GM06990 (cell line): ENCODE measurements around the gene VSTM2B.

Source experiments
- DNase-seq: peaks from one replicate; pipeline ENCODE4 v3.0.0-alpha.2; 2011; ENCODE audit not compliant: insufficient read length; ENCODE audit errors: extremely low read depth
- H3K27me3 ChIP-seq: replicated peaks from 2 replicates; pipeline ENCODE4 v1.6.0; 2011; ENCODE audit warnings: low read length; ENCODE audit not compliant: control insufficient read depth, insufficient read depth
- H3K36me3 ChIP-seq: 2 replicates; pipeline ENCODE4 v1.5.1; 2011; ENCODE audit warnings: low read length; ENCODE audit not compliant: control insufficient read depth, insufficient read depth
- H3K4me3 ChIP-seq: replicated peaks from 2 replicates; pipeline ENCODE4 v1.5.1; 2011; ENCODE audit warnings: low read depth, mild to moderate bottlenecking, control low read depth, low read length
- TF ChIP-seq, protein P1 (sequence below): IDR thresholded peaks from 2 replicates; pipeline ENCODE4 v1.5.1; 2011; ENCODE audit warnings: low read length, control low read depth, mild to moderate bottlenecking, inconsistent platforms; ENCODE audit not compliant: insufficient read depth, poor library complexity, severe bottlenecking

Gene VSTM2B

DNA sequence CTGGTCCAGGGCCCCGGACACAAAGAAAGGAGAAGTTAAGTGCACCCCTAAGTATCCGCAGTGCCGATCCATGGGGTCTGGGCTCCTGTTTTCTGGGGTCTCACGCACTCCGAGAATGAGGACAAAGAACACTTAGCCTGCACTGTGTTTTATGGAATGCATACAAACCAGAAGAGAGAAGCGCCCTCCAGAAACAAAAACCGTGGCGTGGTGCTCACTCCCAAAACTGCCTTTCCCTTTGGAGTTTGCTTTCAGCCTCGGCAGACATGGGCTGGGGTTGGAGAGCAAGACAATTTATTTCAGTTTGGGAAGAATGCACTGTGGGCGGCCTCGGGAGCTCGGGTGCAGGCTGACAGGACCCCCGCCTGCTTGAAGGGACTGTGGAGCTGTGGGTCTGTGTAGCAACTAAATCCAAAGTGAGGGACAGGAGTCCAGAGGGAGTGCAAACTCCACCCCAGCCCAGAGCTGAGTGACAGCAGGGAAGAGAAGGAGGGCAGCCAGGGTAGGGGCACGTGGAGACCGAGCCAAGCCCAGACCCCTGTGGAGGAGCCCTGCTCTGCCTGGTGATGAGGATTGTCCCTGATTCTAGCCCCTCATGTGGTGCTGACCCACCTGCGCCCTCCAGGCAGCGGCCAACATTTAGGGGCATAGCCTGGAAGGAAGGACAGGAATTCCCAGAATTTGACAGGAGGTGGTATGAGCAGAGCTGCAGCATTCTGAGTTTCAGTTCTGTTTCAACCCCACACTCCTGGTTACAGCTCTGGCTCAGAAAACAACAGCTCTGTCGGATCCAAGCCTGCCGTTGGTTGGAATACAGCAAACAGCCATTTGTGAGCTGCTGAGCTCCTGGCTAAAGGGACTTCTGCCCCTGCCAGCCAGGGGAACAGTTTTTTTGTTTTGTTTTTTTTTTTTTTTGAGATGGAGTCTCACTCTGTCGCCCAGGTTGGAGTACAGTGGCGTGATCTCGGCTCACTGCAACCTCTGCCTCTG is 42.5 kb downstream of the VSTM2B start:
- TF ChIP-seq, protein P1, sequence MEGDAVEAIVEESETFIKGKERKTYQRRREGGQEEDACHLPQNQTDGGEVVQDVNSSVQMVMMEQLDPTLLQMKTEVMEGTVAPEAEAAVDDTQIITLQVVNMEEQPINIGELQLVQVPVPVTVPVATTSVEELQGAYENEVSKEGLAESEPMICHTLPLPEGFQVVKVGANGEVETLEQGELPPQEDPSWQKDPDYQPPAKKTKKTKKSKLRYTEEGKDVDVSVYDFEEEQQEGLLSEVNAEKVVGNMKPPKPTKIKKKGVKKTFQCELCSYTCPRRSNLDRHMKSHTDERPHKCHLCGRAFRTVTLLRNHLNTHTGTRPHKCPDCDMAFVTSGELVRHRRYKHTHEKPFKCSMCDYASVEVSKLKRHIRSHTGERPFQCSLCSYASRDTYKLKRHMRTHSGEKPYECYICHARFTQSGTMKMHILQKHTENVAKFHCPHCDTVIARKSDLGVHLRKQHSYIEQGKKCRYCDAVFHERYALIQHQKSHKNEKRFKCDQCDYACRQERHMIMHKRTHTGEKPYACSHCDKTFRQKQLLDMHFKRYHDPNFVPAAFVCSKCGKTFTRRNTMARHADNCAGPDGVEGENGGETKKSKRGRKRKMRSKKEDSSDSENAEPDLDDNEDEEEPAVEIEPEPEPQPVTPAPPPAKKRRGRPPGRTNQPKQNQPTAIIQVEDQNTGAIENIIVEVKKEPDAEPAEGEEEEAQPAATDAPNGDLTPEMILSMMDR = no peak
- DNase-seq = no peak
- H3K27me3 ChIP-seq = no peaks in the 10 kb centered on the region; the same call in 1 of the 2 replicates
- H3K4me3 ChIP-seq = no peak overlapping the region
- no peaks in the 10 kb centered on the region for H3K36me3 ChIP-seq

DNA sequence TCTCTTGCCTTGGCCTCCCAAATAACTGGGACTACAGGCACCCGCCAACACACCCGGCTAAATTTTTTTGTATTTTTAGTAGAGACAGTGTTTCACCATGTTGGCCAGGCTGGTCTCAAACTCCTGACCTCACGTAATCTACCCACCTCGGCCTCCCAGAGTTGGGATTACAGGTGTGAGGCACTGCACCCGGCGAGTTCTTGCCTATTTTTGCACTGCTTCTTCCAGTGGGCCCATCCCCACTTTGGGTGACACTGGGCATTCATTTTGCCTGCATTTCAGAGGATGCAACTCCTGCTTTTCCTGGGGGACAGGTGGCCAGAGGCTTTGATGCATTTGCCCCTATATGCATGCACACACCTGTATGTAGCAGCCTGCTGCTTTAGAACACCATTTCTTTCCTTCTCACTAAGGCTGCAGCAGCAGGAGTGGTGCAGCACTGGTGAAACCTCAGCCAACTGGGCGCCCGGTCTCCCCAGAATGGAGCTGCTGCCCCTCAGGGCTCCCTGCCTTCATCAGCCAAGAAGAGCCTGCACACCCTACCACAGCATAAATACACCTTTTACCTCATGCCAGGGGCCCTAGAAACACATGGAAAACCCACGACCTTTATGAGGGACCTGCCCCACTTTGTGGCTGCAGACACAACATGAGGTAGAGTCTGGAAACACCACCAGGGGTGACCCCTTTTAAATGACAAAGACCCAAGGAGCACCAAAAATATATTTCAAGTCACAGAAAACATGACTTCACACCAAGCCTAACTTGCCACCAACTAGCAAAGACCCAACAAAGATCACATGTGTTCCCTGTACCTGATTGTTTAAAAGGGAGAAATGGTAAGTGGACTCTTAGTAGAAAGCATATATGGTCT is 43.5 kb downstream of the VSTM2B start:
- no peak for DNase-seq
- TF ChIP-seq, protein P1 = no peak
- Histone ChIP-seq H3K36me3 (no peaks in the 10 kb centered on the region), H3K4me3 (no peak overlapping the region), H3K27me3 (no peaks in the 10 kb centered on the region; the same call in 1 of the 2 replicates)

DNA sequence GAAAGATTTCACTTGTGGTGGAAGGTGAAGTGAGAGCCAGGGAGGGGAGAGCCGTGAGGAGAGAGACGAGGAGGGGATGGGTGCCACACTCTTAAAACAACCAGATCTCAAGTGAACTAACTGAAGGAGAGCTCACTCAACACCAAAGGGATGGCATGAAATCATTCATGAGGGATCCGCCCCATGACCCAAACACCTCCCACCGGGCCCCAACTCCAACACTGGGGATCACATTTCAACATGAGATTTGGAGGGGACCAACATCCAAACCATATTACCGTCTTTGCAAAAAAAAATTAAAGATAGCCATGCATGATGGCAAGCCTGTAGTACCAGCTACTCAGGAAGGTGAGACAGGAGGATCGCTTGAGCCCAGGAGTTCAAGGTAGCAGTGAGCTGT is 45.4 kb downstream of the VSTM2B start:
- TF ChIP-seq, protein P1 = no peak
- no peak overlapping the region for H3K4me3 ChIP-seq
- DNase-seq = no peak
- no peaks in the 10 kb centered on the region for H3K36me3 ChIP-seq
- H3K27me3 ChIP-seq = no peaks in the 10 kb centered on the region; the same call in 1 of the 2 replicates

DNA sequence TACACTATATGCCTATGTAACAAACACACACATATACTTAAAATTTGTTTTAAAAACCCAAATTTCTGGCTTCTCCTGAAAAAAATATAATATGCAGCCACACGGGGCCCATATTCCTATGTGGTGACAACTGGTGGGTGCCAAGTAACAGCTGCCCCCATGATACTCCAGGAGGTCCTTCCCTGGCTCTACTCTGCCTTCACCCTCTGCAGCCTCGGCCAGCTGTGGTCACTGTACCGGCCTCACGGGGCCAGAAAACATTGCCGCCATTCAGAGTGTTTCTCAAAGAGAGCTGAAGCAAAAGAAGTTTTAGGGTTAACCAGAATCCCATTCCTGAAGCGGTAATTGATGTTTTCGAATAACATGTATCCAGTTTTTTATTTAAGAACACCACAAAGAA is 47.7 kb downstream of the VSTM2B start:
- TF ChIP-seq, protein P1 = no peak
- H3K36me3 ChIP-seq = no peaks in the 10 kb centered on the region
- no peaks in the 10 kb centered on the region; the same call in 1 of the 2 replicates for H3K27me3 ChIP-seq
- no peak for DNase-seq
- no peak overlapping the region for H3K4me3 ChIP-seq

DNA sequence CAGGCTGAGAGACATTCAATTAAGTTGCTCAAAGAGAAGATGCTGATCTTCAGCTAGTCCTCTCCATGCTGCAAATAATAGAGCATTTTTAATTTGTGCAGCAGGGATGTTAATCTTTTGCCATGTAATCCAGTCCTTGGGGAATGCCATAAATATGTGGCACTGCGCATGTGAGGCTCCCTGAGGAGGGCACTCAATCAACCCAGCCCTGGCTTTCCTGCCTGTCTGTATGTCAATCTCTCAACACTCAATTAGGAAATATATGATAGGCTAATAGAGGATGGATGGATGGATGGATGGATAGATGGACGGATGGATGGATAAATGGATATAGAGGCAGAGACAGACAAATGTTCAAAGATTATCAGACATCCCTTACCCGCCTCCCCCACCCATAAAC is 48.7 kb downstream of the VSTM2B start:
- DNase-seq = no peak
- H3K27me3 ChIP-seq = no peaks in the 10 kb centered on the region
- H3K36me3 ChIP-seq = no peaks in the 10 kb centered on the region
- H3K4me3 ChIP-seq = no peak overlapping the region
- TF ChIP-seq, protein P1 = no peak
